ENCODE results near the gene APOO. TPM values are rescaled to one million over a fixed set of nuclear protein-coding genes. Genes with fewer than 3 reads are reported as not detected.

APOO gene
- total RNA-seq, 1 donor, result 7.2 TPM

GRCh38 chrX:23938690-23939089 lies 31.0 kb upstream of the APOO start:
- H4K20me1 ChIP-seq (ENCODE audit: insufficient read depth, low read length), result no peaks in the 10 kb centered on the region
- H2AFZ ChIP-seq (ENCODE audit: low read length), result no peak overlapping the region
- no peak overlapping the region for H3K27ac ChIP-seq (ENCODE audit: low read depth, low read length)
- H3K4me2 ChIP-seq (ENCODE audit: insufficient read depth, low read length), result no peak overlapping the region
- TF ChIP-seq, protein P1, sequence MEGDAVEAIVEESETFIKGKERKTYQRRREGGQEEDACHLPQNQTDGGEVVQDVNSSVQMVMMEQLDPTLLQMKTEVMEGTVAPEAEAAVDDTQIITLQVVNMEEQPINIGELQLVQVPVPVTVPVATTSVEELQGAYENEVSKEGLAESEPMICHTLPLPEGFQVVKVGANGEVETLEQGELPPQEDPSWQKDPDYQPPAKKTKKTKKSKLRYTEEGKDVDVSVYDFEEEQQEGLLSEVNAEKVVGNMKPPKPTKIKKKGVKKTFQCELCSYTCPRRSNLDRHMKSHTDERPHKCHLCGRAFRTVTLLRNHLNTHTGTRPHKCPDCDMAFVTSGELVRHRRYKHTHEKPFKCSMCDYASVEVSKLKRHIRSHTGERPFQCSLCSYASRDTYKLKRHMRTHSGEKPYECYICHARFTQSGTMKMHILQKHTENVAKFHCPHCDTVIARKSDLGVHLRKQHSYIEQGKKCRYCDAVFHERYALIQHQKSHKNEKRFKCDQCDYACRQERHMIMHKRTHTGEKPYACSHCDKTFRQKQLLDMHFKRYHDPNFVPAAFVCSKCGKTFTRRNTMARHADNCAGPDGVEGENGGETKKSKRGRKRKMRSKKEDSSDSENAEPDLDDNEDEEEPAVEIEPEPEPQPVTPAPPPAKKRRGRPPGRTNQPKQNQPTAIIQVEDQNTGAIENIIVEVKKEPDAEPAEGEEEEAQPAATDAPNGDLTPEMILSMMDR (IDR thresholded peaks at IDR 0.05; ENCODE audit: extremely low read depth, low read depth, low read length), result no peak
- no peak for DNase-seq (ENCODE audit: insufficient read length, low spot score, missing footprints)
- no peaks in the 10 kb centered on the region for H3K27me3 ChIP-seq (ENCODE audit: insufficient read depth, low read length)
- no peaks in the 10 kb centered on the region for H3K9me3 ChIP-seq (ENCODE audit: low read depth, low read length)
- no peaks in the 10 kb centered on the region for H3K36me3 ChIP-seq (ENCODE audit: insufficient read depth, low read length)
- H3K79me2 ChIP-seq (ENCODE audit: insufficient read depth, low read length), result no peaks in the 10 kb centered on the region
- H3K4me3 ChIP-seq (ENCODE audit: insufficient read depth, low read length), result no peak overlapping the region
- no peaks in the 10 kb centered on the region for H3K4me1 ChIP-seq (ENCODE audit: insufficient read depth, low read length)

DNA sequence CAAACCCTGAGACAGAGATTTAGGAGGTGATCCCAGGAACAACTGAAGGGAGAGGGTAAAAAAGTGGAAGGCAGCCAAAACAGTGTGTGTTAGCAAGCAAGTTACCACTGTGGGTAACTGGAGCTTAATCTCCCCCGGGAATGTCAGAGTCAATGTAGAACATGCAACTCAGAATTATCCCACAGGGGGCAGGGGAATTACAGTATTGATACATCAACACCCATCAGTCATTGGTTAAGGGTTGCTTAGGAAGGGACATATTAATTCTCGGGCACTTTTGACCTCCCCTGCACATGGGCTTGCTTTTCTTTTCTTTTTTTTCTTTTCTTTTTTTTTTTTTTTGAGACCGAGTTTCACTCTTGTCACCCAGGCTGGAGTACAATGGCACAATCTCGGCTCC lies 29.4 kb upstream of the APOO start:
- Histone ChIP-seq H4K20me1 (ENCODE audit: insufficient read depth, low read length) (no peaks in the 10 kb centered on the region), H3K79me2 (ENCODE audit: insufficient read depth, low read length) (no peaks in the 10 kb centered on the region), H3K9me3 (ENCODE audit: low read depth, low read length) (no peaks in the 10 kb centered on the region), H2AFZ (ENCODE audit: low read length) (no peak overlapping the region), H3K4me2 (ENCODE audit: insufficient read depth, low read length) (no peak overlapping the region), H3K36me3 (ENCODE audit: insufficient read depth, low read length) (no peaks in the 10 kb centered on the region), H3K4me1 (ENCODE audit: insufficient read depth, low read length) (no peaks in the 10 kb centered on the region), H3K4me3 (ENCODE audit: insufficient read depth, low read length) (no peak overlapping the region), H3K27ac (ENCODE audit: low read depth, low read length) (no peak overlapping the region), H3K27me3 (ENCODE audit: insufficient read depth, low read length) (no peaks in the 10 kb centered on the region)
- TF ChIP-seq, protein P1 (IDR thresholded peaks at IDR 0.05; ENCODE audit: extremely low read depth, low read depth, low read length), result no peak
- no peak for DNase-seq (ENCODE audit: insufficient read length, low spot score, missing footprints)

GRCh38 chrX:23936180-23936579 lies 28.4 kb upstream of the APOO start:
- Histone ChIP-seq H3K9me3 (ENCODE audit: low read depth, low read length) (no peaks in the 10 kb centered on the region), H3K4me2 (ENCODE audit: insufficient read depth, low read length) (no peak overlapping the region), H3K27ac (ENCODE audit: low read depth, low read length) (no peak overlapping the region), H3K36me3 (ENCODE audit: insufficient read depth, low read length) (no peaks in the 10 kb centered on the region), H3K79me2 (ENCODE audit: insufficient read depth, low read length) (no peaks in the 10 kb centered on the region), H4K20me1 (ENCODE audit: insufficient read depth, low read length) (no peaks in the 10 kb centered on the region), H3K27me3 (ENCODE audit: insufficient read depth, low read length) (no peaks in the 10 kb centered on the region), H3K4me3 (ENCODE audit: insufficient read depth, low read length) (no peak overlapping the region), H3K4me1 (ENCODE audit: insufficient read depth, low read length) (no peaks in the 10 kb centered on the region), H2AFZ (ENCODE audit: low read length) (no peak overlapping the region)
- TF ChIP-seq, protein P1 (IDR thresholded peaks at IDR 0.05; ENCODE audit: extremely low read depth, low read depth, low read length), result no peak
- no peak for DNase-seq (ENCODE audit: insufficient read length, low spot score, missing footprints)

- no peak overlapping the region for H2AFZ ChIP-seq (ENCODE audit: low read length)
- no peaks in the 10 kb centered on the region for H3K9me3 ChIP-seq (ENCODE audit: low read depth, low read length)
- no peak overlapping the region for H3K4me3 ChIP-seq (ENCODE audit: insufficient read depth, low read length)
- H3K79me2 ChIP-seq (ENCODE audit: insufficient read depth, low read length), result no peaks in the 10 kb centered on the region
- H3K36me3 ChIP-seq (ENCODE audit: insufficient read depth, low read length), result no peaks in the 10 kb centered on the region
- no peaks in the 10 kb centered on the region for H3K4me1 ChIP-seq (ENCODE audit: insufficient read depth, low read length)
- no peak for DNase-seq (ENCODE audit: insufficient read length, low spot score, missing footprints)
- no peaks in the 10 kb centered on the region for H4K20me1 ChIP-seq (ENCODE audit: insufficient read depth, low read length)
- H3K27me3 ChIP-seq (ENCODE audit: insufficient read depth, low read length), result no peaks in the 10 kb centered on the region
- H3K4me2 ChIP-seq (ENCODE audit: insufficient read depth, low read length), result no peak overlapping the region
- TF ChIP-seq, protein P1 (IDR thresholded peaks at IDR 0.05; ENCODE audit: extremely low read depth, low read depth, low read length), result no peak
- H3K27ac ChIP-seq (ENCODE audit: low read depth, low read length), result no peak overlapping the region
Observed at GRCh38 chrX:23935106-23935505, 27.4 kb upstream of the APOO start.
